H1 (cell line): ENCODE measurements around the gene ARHGAP6. TPM values are rescaled to one million over a fixed set of nuclear protein-coding genes. Genes with fewer than 3 reads are reported as not detected.

Experiments
- CTCF ChIA-PET: fragments of 300-600 bp; sonication (Branson Sonifier 250); formaldehyde crosslinking; loops from one replicate; lab custom pipeline; 2021; ENCODE audit not compliant: partially characterized antibody; lab: Charles Lee
- POLR2A ChIA-PET: fragments of 300-600 bp; sonication (Branson Sonifier 250); formaldehyde crosslinking; loops from one replicate; lab custom pipeline; 2021; ENCODE audit warnings: inconsistent platforms; ENCODE audit not compliant: partially characterized antibody; lab: Charles Lee
- DNase-seq, 2 experiments: peaks; one replicate each; pipeline versions ENCODE4 v3.0.0 to v3.0.0-alpha.2; 2010 to 2022; ENCODE audit warnings: low spot score in 2 of 2, low read depth in 1 of 2, mixed read lengths in 1 of 2
- FAIRE-seq: peaks from 2 replicates; lab custom pipeline; 2011; peaks lifted over from hg19 to GRCh38; lab: Jason Lieb, UNC
- H2AFZ ChIP-seq: 2 replicates; pipeline ENCODE4 v1.8.1; 2012; ENCODE audit warnings: low read length, inconsistent platforms
- H2AK5ac ChIP-seq: 2 replicates; pipeline ENCODE4 v1.6.1; 2013; ENCODE audit warnings: low read depth, low read length
- H2BK120ac ChIP-seq: replicated peaks from 2 replicates; pipeline ENCODE3; 2013; ENCODE audit warnings: low read depth, low read length, inconsistent platforms
- H2BK12ac ChIP-seq: 2 replicates; pipeline ENCODE4 v1.6.1; 2013; ENCODE audit warnings: low read depth, low read length
- H2BK15ac ChIP-seq: 2 replicates; pipeline ENCODE4 v1.6.1; 2013; ENCODE audit warnings: low read length
- H2BK20ac ChIP-seq: 2 replicates; pipeline ENCODE4 v1.6.1; 2013; ENCODE audit warnings: low read length
- H2BK5ac ChIP-seq: 2 replicates; pipeline ENCODE4 v1.6.1; 2013; ENCODE audit warnings: low read depth, low read length
- H3K14ac ChIP-seq: 2 replicates; pipeline ENCODE4 v1.6.1; 2013; ENCODE audit warnings: inconsistent platforms; ENCODE audit not compliant: insufficient read length
- H3K18ac ChIP-seq: 2 replicates; pipeline ENCODE4 v1.6.1; 2013; ENCODE audit warnings: low read length; ENCODE audit errors: extremely low read depth
- H3K23ac ChIP-seq: 2 replicates; pipeline ENCODE4 v1.6.1; 2013; ENCODE audit warnings: inconsistent platforms; ENCODE audit not compliant: insufficient read length
- H3K23me2 ChIP-seq: 2 replicates; pipeline ENCODE4 v1.6.1; 2013; ENCODE audit warnings: low read depth, low read length
- H3K27ac ChIP-seq: 2 replicates; pipeline ENCODE4 v1.6.1; 2011; ENCODE audit warnings: low read depth, low read length, inconsistent platforms
- H3K27me3 ChIP-seq, 4 experiments: replicated peaks in 1 of 4; 1 replicate in 1 of 4; 2 replicates in 3 of 4; pipeline versions ENCODE4 v1.6.1 to v1.8.1; 2011 to 2013; ENCODE audit warnings: low read length in 3 of 4, mild to moderate bottlenecking in 3 of 4, inconsistent platforms in 2 of 4, mixed read lengths in 2 of 4, moderate library complexity in 1 of 4; ENCODE audit not compliant: control insufficient read depth in 3 of 4, insufficient read depth in 3 of 4; ENCODE audit errors: extremely low read depth in 1 of 4
- H3K36me3 ChIP-seq, 4 experiments: 2 replicates each; pipeline versions ENCODE4 v1.6.1 to v1.8.1; 2011 to 2013; ENCODE audit warnings: mild to moderate bottlenecking in 4 of 4, low read length in 3 of 4, moderate library complexity in 2 of 4, control low read depth in 1 of 4, inconsistent platforms in 1 of 4; ENCODE audit not compliant: insufficient read depth in 4 of 4, control insufficient read depth in 2 of 4
- H3K4ac ChIP-seq: replicated peaks from 2 replicates; pipeline ENCODE3; 2013; ENCODE audit warnings: low read length, low read depth, mixed read lengths, inconsistent platforms; ENCODE audit not compliant: insufficient read length
- H3K4me1 ChIP-seq, 4 experiments: replicated peaks in 1 of 4; 1 replicate in 1 of 4; 2 replicates in 3 of 4; pipeline versions ENCODE4 v1.6.1 to v1.8.1; 2011 to 2013; ENCODE audit warnings: low read length in 3 of 4, inconsistent platforms in 2 of 4, mixed read lengths in 1 of 4; ENCODE audit not compliant: insufficient read depth in 4 of 4, control insufficient read depth in 3 of 4
- H3K4me2 ChIP-seq, 2 experiments: 2 replicates each; pipeline versions ENCODE4 v1.6.1 to v1.8.1; 2011 to 2013; ENCODE audit warnings: low read depth in 2 of 2, low read length in 2 of 2, control low read depth in 1 of 2, inconsistent platforms in 1 of 2, mild to moderate bottlenecking in 1 of 2; ENCODE audit not compliant: insufficient read depth in 1 of 2
- H3K4me3 ChIP-seq, 4 experiments: fragments of 200-600, 300-600 bp in 1 of 4; sonication (generic), shearing (Covaris generic), sonication (Bioruptor Twin) in 1 of 4; 2 replicates each; pipeline versions ENCODE4 v1.5.1 to v1.8.1; 2011 to 2016; ENCODE audit warnings: low read length in 4 of 4, low read depth in 3 of 4, control low read depth in 2 of 4, inconsistent platforms in 2 of 4, mild to moderate bottlenecking in 2 of 4, mixed read lengths in 1 of 4, moderate library complexity in 1 of 4; ENCODE audit not compliant: insufficient read depth in 2 of 4; ENCODE audit errors: extremely low read depth in 1 of 4
- H3K56ac ChIP-seq: replicated peaks from 2 replicates; pipeline ENCODE3; 2013; ENCODE audit warnings: low read depth, mild to moderate bottlenecking, mixed read lengths, low read length, inconsistent platforms; ENCODE audit not compliant: insufficient read length
- H3K79me1 ChIP-seq: 2 replicates; pipeline ENCODE4 v1.6.1; 2013; ENCODE audit warnings: low read depth, low read length, control low read depth
- H3K79me2 ChIP-seq, 2 experiments: 2 replicates each; pipeline versions ENCODE4 v1.6.1 to v1.8.1; 2012 to 2013; ENCODE audit warnings: low read length in 2 of 2, mild to moderate bottlenecking in 2 of 2, inconsistent platforms in 1 of 2; ENCODE audit not compliant: insufficient read depth in 2 of 2, control insufficient read depth in 1 of 2
- H3K9ac ChIP-seq, 4 experiments: replicated peaks in 1 of 4; 1 replicate in 1 of 4; 2 replicates in 3 of 4; pipeline versions ENCODE4 v1.6.1 to v1.8.1; 2011 to 2013; ENCODE audit warnings: low read depth in 3 of 4, low read length in 3 of 4, control low read depth in 2 of 4, mild to moderate bottlenecking in 2 of 4, moderate library complexity in 2 of 4, inconsistent platforms in 1 of 4; ENCODE audit errors: extremely low read depth in 1 of 4
- H3K9me3 ChIP-seq, 2 experiments: 2 replicates each; pipeline versions ENCODE4 v1.6.1 to v1.8.1; 2012 to 2013; ENCODE audit warnings: mild to moderate bottlenecking in 2 of 2, moderate library complexity in 2 of 2, control low read depth in 1 of 2, inconsistent platforms in 1 of 2, low read depth in 1 of 2, low read length in 1 of 2, mixed read lengths in 1 of 2; ENCODE audit not compliant: insufficient read depth in 2 of 2
- H4K20me1 ChIP-seq, 2 experiments: replicated peaks in 1 of 2; 2 replicates each; pipeline versions ENCODE3 to v1.8.1; 2011 to 2013; ENCODE audit warnings: inconsistent platforms in 2 of 2, low read length in 2 of 2, mild to moderate bottlenecking in 1 of 2; ENCODE audit not compliant: insufficient read depth in 2 of 2, control insufficient read depth in 1 of 2
- H4K5ac ChIP-seq: 2 replicates; pipeline ENCODE4 v1.6.1; 2013; ENCODE audit warnings: low read length, low read depth, mixed read lengths, inconsistent platforms; ENCODE audit not compliant: insufficient read length
- H4K8ac ChIP-seq: 2 replicates; pipeline ENCODE4 v1.8.0; 2013; ENCODE audit warnings: mild to moderate bottlenecking, moderate library complexity, low read length, inconsistent platforms; ENCODE audit not compliant: insufficient read depth; ENCODE audit errors: extremely low read depth
- H4K91ac ChIP-seq: replicated peaks from 2 replicates; pipeline ENCODE3; 2013; ENCODE audit warnings: low read length, mixed read lengths, inconsistent platforms; ENCODE audit not compliant: insufficient read length
- EGR1 ChIP-seq: IDR thresholded peaks from 2 replicates; pipeline ENCODE4 v1.6.1; 2011; ENCODE audit warnings: low read depth, low read length, borderline replicate concordance
- EZH2 ChIP-seq: fragments of 200-600 bp; sonication (generic); IDR thresholded peaks from 2 replicates; pipeline ENCODE4 v1.7.1; 2012; ENCODE audit warnings: low read depth, mild to moderate bottlenecking, moderate library complexity, low read length, inconsistent platforms; ENCODE audit not compliant: severe bottlenecking
- HDAC2 ChIP-seq, 2 experiments: fragments of 300-600 bp in 1 of 2; sonication (generic) in 1 of 2; IDR thresholded peaks; 2 replicates each; pipeline ENCODE4 v1.6.1; 2011 to 2012; ENCODE audit warnings: low read depth in 2 of 2, low read length in 2 of 2, mild to moderate bottlenecking in 2 of 2, moderate library complexity in 2 of 2, borderline replicate concordance in 1 of 2, inconsistent platforms in 1 of 2
- JUND ChIP-seq: IDR thresholded peaks from 2 replicates; pipeline ENCODE4 v1.6.1; 2011; ENCODE audit warnings: mild to moderate bottlenecking, improper control_type of control experiment, low read length
- KDM4A ChIP-seq: IDR thresholded peaks from one replicate; pipeline ENCODE4 v1.7.1; 2012; ENCODE audit warnings: low read depth, mild to moderate bottlenecking, moderate library complexity, low read length, inconsistent platforms; ENCODE audit not compliant: severe bottlenecking
- SP1 ChIP-seq: IDR thresholded peaks from 2 replicates; pipeline ENCODE4 v1.6.1; 2011; ENCODE audit warnings: low read depth, low read length
- SP2 ChIP-seq: IDR thresholded peaks from 2 replicates; pipeline ENCODE4 v1.6.1; 2012; ENCODE audit warnings: mild to moderate bottlenecking, low read length, inconsistent platforms
- SP4 ChIP-seq: IDR thresholded peaks from 2 replicates; pipeline ENCODE4 v1.6.1; 2012; ENCODE audit warnings: low read length, inconsistent platforms
- YY1 ChIP-seq: IDR thresholded peaks from 2 replicates; pipeline ENCODE4 v1.6.1; 2011; ENCODE audit warnings: low read depth, mild to moderate bottlenecking, low read length
- WGBS, 2 experiments: shearing (Covaris generic) in 1 of 2; methylation state at CpG; one replicate each; pipeline versions ENCODE4 v1.1.6 to v1.1.7; 2013 to 2015; ENCODE audit warnings: low lambda C conversion rate in 2 of 2, mixed read lengths in 2 of 2, inconsistent platforms in 1 of 2, low coverage in 1 of 2, missing lambda C conversion rate in 1 of 2; ENCODE audit not compliant: insufficient replicate concordance in 2 of 2, insufficient coverage in 1 of 2, insufficient read length in 1 of 2; ENCODE audit errors: extremely low coverage in 1 of 2, missing lambda C conversion rate in 1 of 2; 5-methylcytosine and 5-hydroxymethylcytosine counted together
- polyA plus RNA-seq, 7 experiments: library from polyadenylated mRNA; depleted of rRNA in 3 of 7; stranded (reverse) in 5 of 7; unstranded in 2 of 7; fragments of >200 nt in 5 of 7; fragments of 200-250 nt in 2 of 7; gene quantifications; 1 replicate in 5 of 7; 2 replicates in 1 of 7; 4 replicates in 1 of 7; pipeline versions ENCODE4 v1.2.1 to v1.2.3, GENCODE V29; 2011 to 2013; ENCODE audit warnings: missing spikeins in 2 of 7, mixed read lengths in 2 of 7
- total RNA-seq: library from RNA; stranded (reverse); fragmentation: NEBNext Ultra II Directional; extraction: Animal tissue kit (Norgen Biotek cat#: 25700); gene quantifications from 2 replicates; pipeline ENCODE4 v1.2.1, GENCODE V29; 2021
- TF ChIP-seq, protein P1 (sequence below), 3 experiments: IDR thresholded peaks; 1 replicate in 2 of 3; 2 replicates in 1 of 3; pipeline versions ENCODE4 v1.5.1 to v1.6.1; 2011; ENCODE audit warnings: low read length in 3 of 3, mild to moderate bottlenecking in 3 of 3, inconsistent platforms in 2 of 3, low read depth in 1 of 3, moderate library complexity in 1 of 3; ENCODE audit not compliant: insufficient read depth in 1 of 3; ENCODE audit errors: control extremely low read depth in 1 of 3

ARHGAP6 gene
- total and polyA plus RNA-seq, 2 of the 8 experiments (the other 6 are each of a cell fraction or from before 2014, with no cell fraction given): 0.35 to 0.82 TPM

- Histone ChIP-seq H3K23ac (no peak overlapping the region), H3K4me1 (no peaks in the 10 kb centered on the region; a peak in 1 of 7 replicates), H3K56ac (no peak overlapping the region), H2BK15ac (no peak overlapping the region), H3K27ac (no peak overlapping the region), H4K5ac (no peak overlapping the region), H3K9me3 (no peaks in the 10 kb centered on the region), H4K20me1 (peaks cover 0 to under 1% of the 10 kb centered on the region in 2 experiments), H3K23me2 (no peaks in the 10 kb centered on the region), H3K36me3 (peaks cover 2 to 21% (median 12%) of the 10 kb centered on the region in 4 experiments; a peak in 7 of 8 replicates), H2AK5ac (no peak overlapping the region), H2BK20ac (no peak overlapping the region), H3K4ac (no peak overlapping the region), H2BK120ac (no peak overlapping the region), H3K9ac (no peak overlapping the region), H2BK5ac (no peak overlapping the region), H3K27me3 (no peaks in the 10 kb centered on the region), H3K79me1 (no peaks in the 10 kb centered on the region), H4K8ac (no peak overlapping the region), H3K18ac (no peak overlapping the region), H2BK12ac (no peak overlapping the region), H3K4me3 (no peak overlapping the region), H2AFZ (no peak overlapping the region), H3K79me2 (no peaks in the 10 kb centered on the region), H4K91ac (no peak overlapping the region), H3K14ac (no peak overlapping the region), H3K4me2 (no peak overlapping the region)
- FAIRE-seq (no peak), DNase-seq (no peak)
- WGBS, 2 experiments: 84% methylated on average over 5 of the region's 5 CpGs; no CpG with 5 or more reads in 1 of the 2 experiments
- POLR2A ChIA-PET: interaction anchor here (1.6 kb wide), 1 partner anchor 11 kb away, joined by 4 read pairs; no protein-coding TSS in a partner anchor
- CTCF ChIA-PET: interaction anchor here (1.1 kb wide), 1 partner anchor 12 kb away, joined by 3 read pairs; no protein-coding TSS in a partner anchor
- TF ChIP-seq EGR1: no peak
- TF ChIP-seq SP2: no peak
- no peak for TF ChIP-seq SP4
- no peak for TF ChIP-seq YY1
- no peak for TF ChIP-seq HDAC2 (IDR thresholded peaks at IDR 0.05; ENCODE audit: borderline replicate concordance in 1 of 2, low read depth in 2 of 2, low read length in 2 of 2)
- TF ChIP-seq KDM4A: no peak
- no peak for TF ChIP-seq JUND
- TF ChIP-seq SP1: no peak
- TF ChIP-seq, protein P1, sequence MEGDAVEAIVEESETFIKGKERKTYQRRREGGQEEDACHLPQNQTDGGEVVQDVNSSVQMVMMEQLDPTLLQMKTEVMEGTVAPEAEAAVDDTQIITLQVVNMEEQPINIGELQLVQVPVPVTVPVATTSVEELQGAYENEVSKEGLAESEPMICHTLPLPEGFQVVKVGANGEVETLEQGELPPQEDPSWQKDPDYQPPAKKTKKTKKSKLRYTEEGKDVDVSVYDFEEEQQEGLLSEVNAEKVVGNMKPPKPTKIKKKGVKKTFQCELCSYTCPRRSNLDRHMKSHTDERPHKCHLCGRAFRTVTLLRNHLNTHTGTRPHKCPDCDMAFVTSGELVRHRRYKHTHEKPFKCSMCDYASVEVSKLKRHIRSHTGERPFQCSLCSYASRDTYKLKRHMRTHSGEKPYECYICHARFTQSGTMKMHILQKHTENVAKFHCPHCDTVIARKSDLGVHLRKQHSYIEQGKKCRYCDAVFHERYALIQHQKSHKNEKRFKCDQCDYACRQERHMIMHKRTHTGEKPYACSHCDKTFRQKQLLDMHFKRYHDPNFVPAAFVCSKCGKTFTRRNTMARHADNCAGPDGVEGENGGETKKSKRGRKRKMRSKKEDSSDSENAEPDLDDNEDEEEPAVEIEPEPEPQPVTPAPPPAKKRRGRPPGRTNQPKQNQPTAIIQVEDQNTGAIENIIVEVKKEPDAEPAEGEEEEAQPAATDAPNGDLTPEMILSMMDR (IDR thresholded peaks at IDR 0.05; ENCODE audit: control extremely low read depth in 1 of 3, insufficient read depth in 1 of 3, low read depth in 1 of 3, low read length in 3 of 3): no peak
- TF ChIP-seq EZH2: no peak
Measured at GRCh38 chrX:11125060-11125459, 540.7 kb downstream of the ARHGAP6 start.
